Measurements from ENCODE around the gene ARMC12. TPM values are rescaled to one million over a fixed set of nuclear protein-coding genes. Genes with fewer than 3 reads are reported as not detected.
"Not testable (repeated sequence)": the region's sequence is repeated elsewhere in the genome, so short reads cannot be mapped to it uniquely, and the experiment has no call there.

The ARMC12 gene
- 1 to 10 TPM in 3 of 4 donors, under 1 TPM in 1; 0.40 to 2.4 (median 1.4) TPM for total RNA-seq

GRCh38 chr6:35736982-35737412 is at the start of gene ARMC12:
TSS of gene ARMC12 (plus strand) at chr6:35737032. CDS start at chr6:35737109, 77 bp downstream.
- intact Hi-C loops (cut with DNase I), result loop anchor here (2.0 to 5.0 kb wide), 2 partner anchors 155 to 214 kb away; no protein-coding TSS in a partner anchor
- no peaks in the 10 kb centered on the region for H3K36me3 ChIP-seq
- H3K27ac ChIP-seq, result peak within 1 kb of the TSS in 2 of 3 donors; percentile 99 to 100
- TF ChIP-seq POLR2A (IDR thresholded peaks at IDR 0.05), result no peak
- TF ChIP-seq, protein P1, sequence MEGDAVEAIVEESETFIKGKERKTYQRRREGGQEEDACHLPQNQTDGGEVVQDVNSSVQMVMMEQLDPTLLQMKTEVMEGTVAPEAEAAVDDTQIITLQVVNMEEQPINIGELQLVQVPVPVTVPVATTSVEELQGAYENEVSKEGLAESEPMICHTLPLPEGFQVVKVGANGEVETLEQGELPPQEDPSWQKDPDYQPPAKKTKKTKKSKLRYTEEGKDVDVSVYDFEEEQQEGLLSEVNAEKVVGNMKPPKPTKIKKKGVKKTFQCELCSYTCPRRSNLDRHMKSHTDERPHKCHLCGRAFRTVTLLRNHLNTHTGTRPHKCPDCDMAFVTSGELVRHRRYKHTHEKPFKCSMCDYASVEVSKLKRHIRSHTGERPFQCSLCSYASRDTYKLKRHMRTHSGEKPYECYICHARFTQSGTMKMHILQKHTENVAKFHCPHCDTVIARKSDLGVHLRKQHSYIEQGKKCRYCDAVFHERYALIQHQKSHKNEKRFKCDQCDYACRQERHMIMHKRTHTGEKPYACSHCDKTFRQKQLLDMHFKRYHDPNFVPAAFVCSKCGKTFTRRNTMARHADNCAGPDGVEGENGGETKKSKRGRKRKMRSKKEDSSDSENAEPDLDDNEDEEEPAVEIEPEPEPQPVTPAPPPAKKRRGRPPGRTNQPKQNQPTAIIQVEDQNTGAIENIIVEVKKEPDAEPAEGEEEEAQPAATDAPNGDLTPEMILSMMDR (IDR thresholded peaks at IDR 0.05), result no peak
- H3K27me3 ChIP-seq, result no peaks in the 10 kb centered on the region
- 90 to 93% methylated on average over 5 to 10 of the region's 10 CpGs for WGBS, 2 donors
- DNase-seq, result no peak
- peaks cover 16 to 35% of the 10 kb centered on the region in 2 donors for H3K4me1 ChIP-seq
- H3K4me3 ChIP-seq (replicated peaks in 1 of 3), result no peak within 1 kb of the TSS
- H3K9me3 ChIP-seq, result no peaks in the 10 kb centered on the region

- peaks cover 3 to 11% of the 10 kb centered on the region in 2 donors for H3K36me3 ChIP-seq
- H3K27me3 ChIP-seq, result no peaks in the 10 kb centered on the region
- peak in 1 of 2 donors; percentile 67 for TF ChIP-seq POLR2A (IDR thresholded peaks at IDR 0.05)
- TF ChIP-seq, protein P1 (IDR thresholded peaks at IDR 0.05), result peak in 1 of 6 experiments; percentile 3
- H3K4me1 ChIP-seq, result peaks cover 19 to 27% of the 10 kb centered on the region in 2 donors
- intact Hi-C loops (cut with DNase I), result loop anchor here (5.0 kb wide), 1 partner anchor 106 kb away; no protein-coding TSS in a partner anchor
- H3K27ac ChIP-seq, result peak overlapping the region; percentile 94 to 100 (median 99)
- H3K4me3 ChIP-seq (replicated peaks in 1 of 3), result peak overlapping the region; percentile 50 to 98 (median 94)
- H3K9me3 ChIP-seq, result no peaks in the 10 kb centered on the region
- WGBS, 2 donors, result 1% methylated on average over 26 to 35 of the region's 100 CpGs
- DNase-seq, result peak; percentile 55 to 70
These were observed 48.9 kb upstream of the ARMC12 start for GRCh38 chr6:35687658-35688604.

DNA sequence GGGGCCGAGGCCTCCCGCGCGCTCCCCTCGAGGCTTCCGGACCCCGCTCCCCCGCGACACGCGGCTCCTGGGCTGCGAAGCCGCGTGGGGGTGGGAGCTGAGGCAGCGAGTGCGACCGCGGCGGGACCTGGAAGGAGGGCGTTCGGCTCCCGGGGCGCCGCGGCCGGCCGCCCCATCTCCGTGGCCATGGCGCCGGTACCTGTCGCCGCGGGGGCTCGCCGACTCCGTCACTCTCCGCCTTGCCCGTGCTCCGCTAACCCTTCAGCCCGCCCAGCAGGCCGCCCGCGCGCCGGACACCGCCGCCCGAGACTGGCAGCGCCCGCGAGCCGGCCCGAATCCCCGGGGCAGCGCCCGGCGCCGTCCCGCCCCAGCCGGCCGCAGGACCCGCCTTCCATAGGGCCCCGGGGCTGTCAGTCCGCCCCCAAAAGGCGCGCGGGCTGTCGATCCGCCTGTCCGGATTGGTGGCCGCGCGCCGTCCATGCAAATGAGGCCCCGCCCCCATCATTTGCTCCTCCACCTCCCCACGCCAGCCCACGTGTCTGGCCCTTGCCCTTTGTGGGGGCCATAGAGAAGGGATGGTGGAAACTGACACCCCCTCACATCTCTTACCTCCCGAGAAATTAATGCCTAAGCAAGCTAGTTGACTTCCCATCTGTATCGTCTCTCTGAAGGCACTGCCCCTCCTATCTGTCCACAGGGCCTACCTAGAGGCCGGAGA is 48.1 kb upstream of the ARMC12 start, which contains the start of gene FKBP5:
Gene FKBP5, minus strand, starts transcription at position 311 of the 718 bp plus-strand sequence. CDS start 46,091 bp downstream, outside the sequence.
- 15 to 34% methylated on average over 4 to 16 of the region's 80 CpGs for whole genome bisulfite sequencing, 2 donors
- Histone ChIP-seq H3K27me3 (no peaks in the 10 kb centered on the region), H3K27ac (peak within 1 kb of the TSS; percentile 94 to 100 (median 99)), H3K4me3 (replicated peaks in 1 of 3) (peak within 1 kb of the TSS; percentile 50 to 98 (median 94)), H3K9me3 (no peaks in the 10 kb centered on the region), H3K36me3 (peaks cover under 1 to 6% of the 10 kb centered on the region in 2 donors), H3K4me1 (peaks cover 19 to 25% of the 10 kb centered on the region in 2 donors)
- intact Hi-C loops (cut with DNase I), result loop anchor here (5.0 kb wide), 1 partner anchor 106 kb away; no protein-coding TSS in a partner anchor
- TF ChIP-seq POLR2A (IDR thresholded peaks at IDR 0.05), result peak; percentile 98 to 100
- TF ChIP-seq, protein P1 (IDR thresholded peaks at IDR 0.05), result no peak
- peak; percentile 98 to 99 for DNase-seq

GRCh38 chr6:35690006-35690405 is 46.8 kb upstream of the ARMC12 start:
- not testable (repeated sequence) for DNase-seq; H3K27me3 ChIP-seq; H3K4me3 ChIP-seq (replicated peaks in 1 of 3); H3K9me3 ChIP-seq; H3K36me3 ChIP-seq
- intact Hi-C loops (cut with DNase I), result loop anchor here (5.0 kb wide), 1 partner anchor 37 kb away; no protein-coding TSS in a partner anchor
- 97 to 100% methylated on average over 16 of the region's 16 CpGs for WGBS, 2 donors
- H3K4me1 ChIP-seq, result peaks cover 19 to 24% of the 10 kb centered on the region in 2 donors
- peak overlapping the region in 2 of 3 donors; percentile 96 to 100 for H3K27ac ChIP-seq

DNA sequence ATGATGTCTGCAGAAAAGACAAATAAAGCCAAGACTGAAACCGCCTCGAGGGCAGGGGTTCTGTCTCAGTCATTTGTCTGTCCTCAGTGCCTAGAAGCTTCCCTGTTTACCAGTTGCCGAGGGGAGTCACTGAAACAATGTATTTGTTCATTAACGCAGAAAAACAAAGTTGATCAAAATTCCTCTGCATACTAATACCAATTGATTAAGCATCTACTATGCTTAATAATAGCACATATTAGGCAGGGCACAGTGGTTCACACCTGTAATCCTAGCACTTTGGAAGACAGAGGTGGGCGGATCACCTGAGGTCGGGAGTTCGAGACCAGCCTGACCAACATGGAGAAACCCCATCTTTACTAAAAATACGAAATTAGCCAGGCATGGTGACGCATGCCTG is 46.3 kb upstream of the ARMC12 start:
- WGBS, 2 donors, result 93 to 96% methylated on average over 9 of the region's 9 CpGs
- H3K36me3 ChIP-seq, result no peaks in the 10 kb centered on the region
- H3K4me1 ChIP-seq, result peaks cover 19 to 24% of the 10 kb centered on the region in 2 donors
- no peak for DNase-seq
- H3K9me3 ChIP-seq, result no peaks in the 10 kb centered on the region
- H3K4me3 ChIP-seq (replicated peaks in 1 of 3), result no peak overlapping the region
- intact Hi-C loops (cut with DNase I), result loop anchor here (5.0 kb wide), 1 partner anchor 37 kb away; no protein-coding TSS in a partner anchor
- TF ChIP-seq, protein P1 (IDR thresholded peaks at IDR 0.05), result no peak
- TF ChIP-seq POLR2A (IDR thresholded peaks at IDR 0.05), result no peak
- peak overlapping the region; percentile 96 to 100 (median 98) for H3K27ac ChIP-seq
- no peaks in the 10 kb centered on the region for H3K27me3 ChIP-seq

Measured in thyroid gland (tissue), 4 donors.